ENCODE results near the gene DNAH1. TPM values are rescaled to one million over a fixed set of nuclear protein-coding genes. Genes with fewer than 3 reads are reported as not detected.

DNAH1 gene
- total RNA-seq, 1 experiment from 2014 or later = 3.0 TPM

DNA sequence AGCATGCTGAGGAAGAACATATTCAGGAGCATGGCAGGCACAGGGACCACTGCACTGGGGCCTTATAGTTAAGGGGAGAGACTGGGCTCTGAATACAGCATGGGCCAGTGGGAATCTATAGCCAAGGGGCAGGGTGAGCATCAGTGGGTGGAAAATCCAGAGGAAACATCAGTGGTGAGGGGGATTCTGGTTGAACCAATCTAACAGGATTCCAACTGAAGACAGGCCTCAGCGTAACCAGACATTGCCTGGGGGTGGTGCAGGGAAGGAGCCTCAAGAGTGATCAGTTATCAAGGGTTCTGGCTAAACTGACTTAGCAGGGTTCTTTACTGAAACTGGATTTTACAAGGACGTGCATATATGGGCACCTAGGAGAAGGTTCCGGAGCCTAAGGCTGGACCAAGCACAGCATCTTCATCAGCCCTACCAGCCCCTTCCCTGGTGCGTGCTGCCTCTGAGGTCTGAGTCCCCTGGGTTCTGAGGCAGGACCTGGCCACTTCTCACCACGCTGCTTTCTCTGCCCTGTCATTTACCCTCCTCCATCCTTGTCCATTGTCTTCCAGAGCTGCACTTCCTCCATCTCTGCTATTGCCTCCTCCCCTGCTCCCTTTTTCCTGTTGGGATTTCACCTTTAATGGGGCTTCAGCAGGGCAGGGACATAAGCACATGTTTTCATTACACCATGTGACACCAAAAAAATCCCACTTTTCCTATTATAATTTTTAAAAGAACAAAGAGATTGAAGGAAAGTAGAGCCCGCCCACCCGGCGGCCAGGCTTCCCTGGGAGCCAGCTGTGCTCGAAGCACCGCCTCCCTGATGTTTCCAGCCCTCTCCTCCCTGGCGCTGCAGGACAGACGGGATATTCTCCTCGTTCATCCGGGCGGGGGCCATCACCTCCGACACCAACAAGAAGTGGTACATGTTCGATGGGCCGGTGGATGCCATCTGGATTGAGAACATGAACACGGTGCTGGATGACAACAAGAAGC is 52.1 kb downstream of the DNAH1 start:
- Mint-ChIP-seq H3K27ac (ENCODE audit: low read depth, unreplicated experiment) (no peak overlapping the region), H3K4me1 (ENCODE audit: insufficient read depth, unreplicated experiment) (no peaks in the 10 kb centered on the region), H3K4me3 (ENCODE audit: unreplicated experiment) (no peak overlapping the region), H3K27me3 (ENCODE audit: insufficient read depth, unreplicated experiment) (no peaks in the 10 kb centered on the region), H3K9me3 (ENCODE audit: unreplicated experiment) (no peaks in the 10 kb centered on the region), H3K36me3 (ENCODE audit: insufficient read depth, unreplicated experiment) (no peaks in the 10 kb centered on the region)
- no TSS peak for BruUV-seq (replicated peaks)
- TF ChIP-seq, protein P1, sequence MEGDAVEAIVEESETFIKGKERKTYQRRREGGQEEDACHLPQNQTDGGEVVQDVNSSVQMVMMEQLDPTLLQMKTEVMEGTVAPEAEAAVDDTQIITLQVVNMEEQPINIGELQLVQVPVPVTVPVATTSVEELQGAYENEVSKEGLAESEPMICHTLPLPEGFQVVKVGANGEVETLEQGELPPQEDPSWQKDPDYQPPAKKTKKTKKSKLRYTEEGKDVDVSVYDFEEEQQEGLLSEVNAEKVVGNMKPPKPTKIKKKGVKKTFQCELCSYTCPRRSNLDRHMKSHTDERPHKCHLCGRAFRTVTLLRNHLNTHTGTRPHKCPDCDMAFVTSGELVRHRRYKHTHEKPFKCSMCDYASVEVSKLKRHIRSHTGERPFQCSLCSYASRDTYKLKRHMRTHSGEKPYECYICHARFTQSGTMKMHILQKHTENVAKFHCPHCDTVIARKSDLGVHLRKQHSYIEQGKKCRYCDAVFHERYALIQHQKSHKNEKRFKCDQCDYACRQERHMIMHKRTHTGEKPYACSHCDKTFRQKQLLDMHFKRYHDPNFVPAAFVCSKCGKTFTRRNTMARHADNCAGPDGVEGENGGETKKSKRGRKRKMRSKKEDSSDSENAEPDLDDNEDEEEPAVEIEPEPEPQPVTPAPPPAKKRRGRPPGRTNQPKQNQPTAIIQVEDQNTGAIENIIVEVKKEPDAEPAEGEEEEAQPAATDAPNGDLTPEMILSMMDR (IDR thresholded peaks at IDR 0.05; ENCODE audit: unreplicated experiment) = no peak
- no peak for DNase-seq (ENCODE audit: unreplicated experiment)
- POLR2A ChIA-PET = interaction anchor here (0.7 kb wide), 1 partner anchor 26 kb away, joined by 3 read pairs; no protein-coding TSS in a partner anchor
- CTCF ChIA-PET = interaction anchor here (0.9 kb wide), 1 partner anchor 80 kb away, joined by 4 read pairs; no protein-coding TSS in a partner anchor
- intact Hi-C loops (cut with micrococcal nuclease) = no loop called here

DNA sequence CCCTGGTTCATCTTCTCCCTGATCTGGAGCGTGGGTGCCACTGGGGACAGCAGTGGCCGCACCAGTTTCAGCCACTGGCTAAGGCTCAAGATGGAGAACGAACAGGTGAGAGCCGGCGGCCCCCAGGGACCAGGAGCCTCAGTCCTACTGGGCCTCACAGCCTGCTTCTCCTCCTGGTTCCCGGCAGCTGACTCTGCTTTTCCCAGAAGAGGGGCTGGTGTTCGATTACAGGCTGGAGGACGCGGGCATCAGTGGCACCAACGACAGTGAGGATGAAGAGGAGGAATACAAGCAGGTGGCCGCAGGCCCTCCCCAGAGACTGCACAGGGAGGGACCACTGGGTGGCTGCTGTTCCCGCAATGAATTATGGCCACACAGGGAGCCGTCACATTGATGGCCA is 54.4 kb downstream of the DNAH1 start:
- no peak overlapping the region for H3K27ac Mint-ChIP-seq (ENCODE audit: low read depth, unreplicated experiment)
- no peak for DNase-seq (ENCODE audit: unreplicated experiment)
- H3K4me3 Mint-ChIP-seq (ENCODE audit: unreplicated experiment) = no peak overlapping the region
- no peaks in the 10 kb centered on the region for H3K36me3 Mint-ChIP-seq (ENCODE audit: insufficient read depth, unreplicated experiment)
- no peaks in the 10 kb centered on the region for H3K4me1 Mint-ChIP-seq (ENCODE audit: insufficient read depth, unreplicated experiment)
- no TSS peak for BruUV-seq (replicated peaks)
- ChIA-PET CTCF (interaction anchor here (0.6 to 0.7 kb wide), 2 partner anchors 43 to 55 kb away, joined by 3 to 5 read pairs; no protein-coding TSS in a partner anchor), POLR2A (no interaction called here)
- intact Hi-C loops (cut with micrococcal nuclease) = no loop called here
- H3K27me3 Mint-ChIP-seq (ENCODE audit: insufficient read depth, unreplicated experiment) = no peaks in the 10 kb centered on the region
- H3K9me3 Mint-ChIP-seq (ENCODE audit: unreplicated experiment) = no peaks in the 10 kb centered on the region
- TF ChIP-seq, protein P1 (IDR thresholded peaks at IDR 0.05; ENCODE audit: unreplicated experiment) = no peak

DNA sequence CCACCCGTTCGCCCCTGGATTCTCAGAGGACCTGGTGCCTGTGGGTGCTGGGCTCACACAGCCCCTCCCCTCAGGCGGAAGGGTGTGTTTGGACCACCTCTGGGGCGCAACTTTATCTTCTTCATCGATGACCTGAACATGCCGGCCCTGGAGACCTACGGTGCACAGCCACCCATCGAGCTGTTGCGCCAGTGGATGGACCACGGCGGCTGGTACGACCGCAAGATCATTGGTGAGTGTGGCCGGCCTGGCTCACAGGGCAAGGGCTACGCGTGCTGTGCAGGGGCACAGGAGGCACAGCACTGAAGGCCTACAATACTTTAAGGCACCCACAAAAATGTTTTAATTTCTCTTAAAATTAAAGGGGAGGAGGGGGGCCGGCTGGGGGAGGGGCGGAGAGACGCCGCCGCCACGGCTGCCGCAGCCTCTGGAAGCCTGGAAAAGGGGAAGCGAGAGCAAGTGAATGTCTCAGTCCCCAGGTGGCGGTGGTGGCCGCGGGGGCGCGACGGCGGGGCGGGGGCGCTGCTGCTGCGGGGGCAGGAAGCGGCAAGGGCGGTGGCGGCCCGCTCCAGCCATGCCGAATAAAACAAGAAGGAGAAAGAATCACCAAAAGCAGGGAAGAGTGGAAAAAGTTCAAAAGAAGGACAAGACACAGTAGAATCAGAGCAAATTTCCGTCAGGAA is 56.8 kb downstream of the DNAH1 start:
- ChIA-PET CTCF (interaction anchor here (0.7 kb wide), 1 partner anchor 153 kb away, joined by 3 read pairs; no protein-coding TSS in a partner anchor), POLR2A (no interaction called here)
- intact Hi-C loops (cut with micrococcal nuclease) = no loop called here
- Mint-ChIP-seq H3K27me3 (ENCODE audit: insufficient read depth, unreplicated experiment) (peaks cover 12% of the 10 kb centered on the region), H3K4me3 (ENCODE audit: unreplicated experiment) (no peak overlapping the region), H3K9me3 (ENCODE audit: unreplicated experiment) (no peaks in the 10 kb centered on the region), H3K27ac (ENCODE audit: low read depth, unreplicated experiment) (no peak overlapping the region), H3K4me1 (ENCODE audit: insufficient read depth, unreplicated experiment) (no peaks in the 10 kb centered on the region), H3K36me3 (ENCODE audit: insufficient read depth, unreplicated experiment) (no peaks in the 10 kb centered on the region)
- TF ChIP-seq, protein P1 (IDR thresholded peaks at IDR 0.05; ENCODE audit: unreplicated experiment) = no peak
- no peak for DNase-seq (ENCODE audit: unreplicated experiment)
- BruUV-seq (replicated peaks) = no TSS peak

DNA sequence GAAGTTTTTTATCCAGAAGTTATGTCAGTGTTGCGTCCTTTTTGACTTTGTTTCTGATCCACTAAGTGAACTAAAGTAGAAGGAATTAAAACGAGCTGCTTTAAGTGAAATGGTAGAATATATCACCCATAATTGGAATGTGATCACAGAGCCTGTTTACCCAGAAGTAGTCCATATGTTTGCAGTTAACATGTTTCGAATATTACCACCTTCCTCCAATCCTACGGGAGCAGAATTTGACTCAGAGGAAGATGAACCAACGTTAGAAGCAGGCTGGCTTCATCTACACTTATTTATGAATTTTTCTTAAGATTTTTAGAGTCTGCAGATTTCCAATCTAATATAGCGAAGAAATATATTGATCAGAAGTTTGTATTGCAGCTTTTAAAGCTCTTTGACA is 57.6 kb downstream of the DNAH1 start:
- Mint-ChIP-seq H3K36me3 (ENCODE audit: insufficient read depth, unreplicated experiment) (no peaks in the 10 kb centered on the region), H3K4me1 (ENCODE audit: insufficient read depth, unreplicated experiment) (no peaks in the 10 kb centered on the region), H3K9me3 (ENCODE audit: unreplicated experiment) (no peaks in the 10 kb centered on the region), H3K4me3 (ENCODE audit: unreplicated experiment) (no peak overlapping the region), H3K27me3 (ENCODE audit: insufficient read depth, unreplicated experiment) (peaks cover 13% of the 10 kb centered on the region), H3K27ac (ENCODE audit: low read depth, unreplicated experiment) (no peak overlapping the region)
- ChIA-PET CTCF (no interaction called here), POLR2A (no interaction called here)
- intact Hi-C loops (cut with micrococcal nuclease) = no loop called here
- TF ChIP-seq, protein P1 (IDR thresholded peaks at IDR 0.05; ENCODE audit: unreplicated experiment) = no peak
- no TSS peak for BruUV-seq (replicated peaks)
- DNase-seq (ENCODE audit: unreplicated experiment) = no peak

Data from MCF 10A (cell line).